ENCODE measurements around the gene LPCAT3.

The LPCAT3 gene

DNA sequence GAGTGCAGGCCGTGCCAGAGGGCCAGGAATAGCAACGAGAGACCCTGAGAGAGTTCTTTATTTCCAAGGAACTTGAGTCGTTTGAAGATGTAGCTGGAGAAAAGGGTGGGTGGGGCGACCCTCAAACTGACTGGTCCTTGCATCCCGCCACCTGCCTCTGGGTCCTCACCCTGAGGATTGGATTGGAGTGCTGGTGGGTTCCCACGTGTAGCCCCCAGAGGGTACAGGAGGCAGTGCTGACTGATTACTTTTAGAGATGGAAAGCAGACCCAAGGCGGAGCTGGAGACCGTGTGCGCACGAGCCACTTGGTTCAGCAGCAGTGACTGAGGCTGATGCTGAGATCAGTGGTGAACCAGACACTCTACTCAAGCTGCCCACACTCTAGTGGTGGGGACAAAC lies 40.6 kb downstream of the LPCAT3 start (continued):
- TF ChIP-seq ZNF174 (tag by site-specific recombination; IDR thresholded peaks at IDR 0.05) (no peak), KLF9 (tag by site-specific recombination; IDR thresholded peaks at IDR 0.05; ENCODE audit: low read depth) (no peak), ZBTB20 (tag by site-specific recombination; IDR thresholded peaks at IDR 0.05) (no peak), SETDB1 (IDR thresholded peaks at IDR 0.05; ENCODE audit: insufficient read length, low read length) (no peak), ZNF510 (tag by site-specific recombination; IDR thresholded peaks at IDR 0.05; ENCODE audit: insufficient replicate concordance) (no peak), REPIN1 (tag by site-specific recombination; IDR thresholded peaks at IDR 0.05; ENCODE audit: low read depth) (no peak)
- TF ChIP-seq, protein P1, sequence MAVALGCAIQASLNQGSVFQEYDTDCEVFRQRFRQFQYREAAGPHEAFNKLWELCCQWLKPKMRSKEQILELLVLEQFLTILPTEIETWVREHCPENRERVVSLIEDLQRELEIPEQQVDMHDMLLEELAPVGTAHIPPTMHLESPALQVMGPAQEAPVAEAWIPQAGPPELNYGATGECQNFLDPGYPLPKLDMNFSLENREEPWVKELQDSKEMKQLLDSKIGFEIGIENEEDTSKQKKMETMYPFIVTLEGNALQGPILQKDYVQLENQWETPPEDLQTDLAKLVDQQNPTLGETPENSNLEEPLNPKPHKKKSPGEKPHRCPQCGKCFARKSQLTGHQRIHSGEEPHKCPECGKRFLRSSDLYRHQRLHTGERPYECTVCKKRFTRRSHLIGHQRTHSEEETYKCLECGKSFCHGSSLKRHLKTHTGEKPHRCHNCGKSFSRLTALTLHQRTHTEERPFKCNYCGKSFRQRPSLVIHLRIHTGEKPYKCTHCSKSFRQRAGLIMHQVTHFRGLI (tag by site-specific recombination; IDR thresholded peaks at IDR 0.05) = no peak

DNA sequence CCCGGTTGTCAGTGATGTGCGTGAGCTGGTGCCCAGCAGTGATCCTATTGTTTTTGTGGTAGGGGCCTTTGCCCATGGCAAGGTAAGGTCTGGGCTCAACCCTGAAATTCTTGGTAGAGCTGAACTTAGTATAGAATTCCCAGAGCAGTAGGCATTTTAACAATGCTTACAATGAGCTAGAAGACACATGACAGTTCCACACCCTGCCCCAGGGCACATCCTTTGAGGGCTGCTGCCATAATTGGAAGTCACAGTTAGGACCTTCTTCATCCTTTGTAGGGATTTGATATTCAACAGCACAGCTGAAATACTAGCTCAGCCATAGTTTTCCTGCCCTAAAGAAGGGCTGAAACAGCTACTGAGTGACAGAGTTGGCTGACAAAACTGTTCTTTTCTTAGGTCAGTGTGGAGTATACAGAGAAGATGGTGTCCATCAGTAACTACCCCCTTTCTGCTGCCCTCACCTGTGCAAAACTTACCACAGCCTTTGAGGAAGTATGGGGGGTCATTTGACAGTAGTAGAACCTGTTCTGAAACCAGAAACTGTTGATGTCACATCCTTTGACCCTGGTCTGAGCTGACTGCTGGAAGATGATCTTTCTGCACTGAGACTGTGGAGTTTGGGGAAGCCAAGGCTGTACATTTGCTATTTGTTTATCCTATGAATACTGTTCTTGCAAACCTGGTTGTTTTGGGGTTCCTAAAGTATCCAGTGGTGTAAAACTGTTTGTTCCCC lies 42.8 kb downstream of the LPCAT3 start:
- Histone ChIP-seq H3K36me3 (ENCODE audit: control insufficient read depth in 2 of 2, insufficient read depth in 1 of 2, low read length in 2 of 2) (peaks cover 18 to 77% of the 10 kb centered on the region in 2 experiments), H3K9me3 (ENCODE audit: control insufficient read depth, insufficient read depth, low read depth, low read length) (no peaks in the 10 kb centered on the region), H3K27ac (ENCODE audit: extremely low read depth, low read depth, low read length) (no peak overlapping the region), H3K4me3 (ENCODE audit: low read depth, low read length) (no peak overlapping the region), H3K4me1 (ENCODE audit: control insufficient read depth, insufficient read depth, low read length) (0 out of 2 replicates have a peak, but pooled peaks cover 4% of the 10 kb centered on the region)
- POLR2A ChIA-PET = interaction anchor here (0.9 to 1.0 kb wide), 2 partner anchors 29 to 43 kb away, joined by 3 to 6 read pairs; partner anchors contain the start of gene LPCAT3
- TF ChIP-seq ZNF426 (tag by site-specific recombination; IDR thresholded peaks at IDR 0.05) = no peak
- TF ChIP-seq ZNF391 (tag by site-specific recombination; IDR thresholded peaks at IDR 0.05; ENCODE audit: borderline replicate concordance, low read depth) = no peak
- TF ChIP-seq ZIC2 (tag by site-specific recombination; IDR thresholded peaks at IDR 0.05) = no peak
- no peak for TF ChIP-seq ZNF707 (tag by site-specific recombination; IDR thresholded peaks at IDR 0.05)
- no peak for TF ChIP-seq HOXA7 (CRISPR knock-in tag; IDR thresholded peaks at IDR 0.05; ENCODE audit: borderline replicate concordance)
- TF ChIP-seq, protein P2, sequence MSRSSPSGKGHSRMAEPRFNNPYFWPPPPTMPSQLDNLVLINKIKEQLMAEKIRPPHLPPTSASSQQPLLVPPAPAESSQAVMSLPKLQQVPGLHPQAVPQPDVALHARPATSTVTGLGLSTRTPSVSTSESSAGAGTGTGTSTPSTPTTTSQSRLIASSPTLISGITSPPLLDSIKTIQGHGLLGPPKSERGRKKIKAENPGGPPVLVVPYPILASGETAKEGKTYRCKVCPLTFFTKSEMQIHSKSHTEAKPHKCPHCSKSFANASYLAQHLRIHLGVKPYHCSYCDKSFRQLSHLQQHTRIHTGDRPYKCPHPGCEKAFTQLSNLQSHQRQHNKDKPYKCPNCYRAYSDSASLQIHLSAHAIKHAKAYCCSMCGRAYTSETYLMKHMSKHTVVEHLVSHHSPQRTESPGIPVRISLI (tag by site-specific recombination; IDR thresholded peaks at IDR 0.05) = no peak
- no peak for TF ChIP-seq ZNF777 (tag by site-specific recombination; IDR thresholded peaks at IDR 0.05; ENCODE audit: borderline replicate concordance)
- TF ChIP-seq ZNF169 (tag by site-specific recombination; IDR thresholded peaks at IDR 0.05) = no peak
- no peak for TF ChIP-seq ZFP69B (tag by site-specific recombination; IDR thresholded peaks at IDR 0.05)
- no peak for TF ChIP-seq ZNF623 (tag by site-specific recombination; IDR thresholded peaks at IDR 0.05)
- TF ChIP-seq ZNF561 (tag by site-specific recombination; IDR thresholded peaks at IDR 0.05; ENCODE audit: borderline replicate concordance) = no peak
- TF ChIP-seq, protein P3, sequence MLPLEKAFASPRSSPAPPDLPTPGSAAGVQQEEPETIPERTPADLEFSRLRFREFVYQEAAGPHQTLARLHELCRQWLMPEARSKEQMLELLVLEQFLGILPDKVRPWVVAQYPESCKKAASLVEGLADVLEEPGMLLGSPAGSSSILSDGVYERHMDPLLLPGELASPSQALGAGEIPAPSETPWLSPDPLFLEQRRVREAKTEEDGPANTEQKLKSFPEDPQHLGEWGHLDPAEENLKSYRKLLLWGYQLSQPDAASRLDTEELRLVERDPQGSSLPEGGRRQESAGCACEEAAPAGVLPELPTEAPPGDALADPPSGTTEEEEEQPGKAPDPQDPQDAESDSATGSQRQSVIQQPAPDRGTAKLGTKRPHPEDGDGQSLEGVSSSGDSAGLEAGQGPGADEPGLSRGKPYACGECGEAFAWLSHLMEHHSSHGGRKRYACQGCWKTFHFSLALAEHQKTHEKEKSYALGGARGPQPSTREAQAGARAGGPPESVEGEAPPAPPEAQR (tag by site-specific recombination; IDR thresholded peaks at IDR 0.05) = no peak
- no peak for TF ChIP-seq ZNF626 (tag by site-specific recombination; IDR thresholded peaks at IDR 0.05)
- no peak for TF ChIP-seq ZNF843 (tag by site-specific recombination; IDR thresholded peaks at IDR 0.05)
- TF ChIP-seq, protein P4, sequence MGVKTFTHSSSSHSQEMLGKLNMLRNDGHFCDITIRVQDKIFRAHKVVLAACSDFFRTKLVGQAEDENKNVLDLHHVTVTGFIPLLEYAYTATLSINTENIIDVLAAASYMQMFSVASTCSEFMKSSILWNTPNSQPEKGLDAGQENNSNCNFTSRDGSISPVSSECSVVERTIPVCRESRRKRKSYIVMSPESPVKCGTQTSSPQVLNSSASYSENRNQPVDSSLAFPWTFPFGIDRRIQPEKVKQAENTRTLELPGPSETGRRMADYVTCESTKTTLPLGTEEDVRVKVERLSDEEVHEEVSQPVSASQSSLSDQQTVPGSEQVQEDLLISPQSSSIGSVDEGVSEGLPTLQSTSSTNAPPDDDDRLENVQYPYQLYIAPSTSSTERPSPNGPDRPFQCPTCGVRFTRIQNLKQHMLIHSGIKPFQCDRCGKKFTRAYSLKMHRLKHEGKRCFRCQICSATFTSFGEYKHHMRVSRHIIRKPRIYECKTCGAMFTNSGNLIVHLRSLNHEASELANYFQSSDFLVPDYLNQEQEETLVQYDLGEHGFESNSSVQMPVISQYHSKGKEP (tag by site-specific recombination; IDR thresholded peaks at IDR 0.05) = no peak
- TF ChIP-seq ZNF624 (tag by site-specific recombination; IDR thresholded peaks at IDR 0.05) = no peak
- TF ChIP-seq ZNF529 (tag by site-specific recombination; IDR thresholded peaks at IDR 0.05; ENCODE audit: insufficient replicate concordance) = no peak
- TF ChIP-seq ZNF837 (tag by site-specific recombination; IDR thresholded peaks at IDR 0.05) = no peak
- CTCF ChIA-PET = interaction anchor here (0.6 to 1.9 kb wide), 5 partner anchors 11 to 133 kb away, joined by 3 to 9 read pairs (median 3); partner anchors contain the start of gene LPCAT3

All from HEK293 (cell line).